H1 (cell line): ENCODE data around the gene CST7.
"Not testable (repeated sequence)": the region's sequence is repeated elsewhere in the genome, so short reads cannot be mapped to it uniquely, and the experiment has no call there.

Experiments used
- CEBPB ChIP-seq: IDR thresholded peaks from 2 replicates; pipeline ENCODE4 v1.6.1; 2012; ENCODE audit warnings: low read depth, low read length
- CHD1 ChIP-seq: IDR thresholded peaks from 2 replicates; pipeline ENCODE4 v1.6.1; 2012; ENCODE audit warnings: low read depth, low read length, improper control_type of control experiment
- CHD2 ChIP-seq: IDR thresholded peaks from 2 replicates; pipeline ENCODE4 v1.6.1; 2012; ENCODE audit warnings: low read length, improper control_type of control experiment
- CTCF ChIP-seq, 3 experiments: IDR thresholded peaks; 1 replicate in 2 of 3; 2 replicates in 1 of 3; pipeline versions ENCODE4 v1.5.1 to v1.6.1; 2011; ENCODE audit warnings: low read length in 3 of 3, mild to moderate bottlenecking in 3 of 3, inconsistent platforms in 2 of 3, low read depth in 1 of 3, moderate library complexity in 1 of 3; ENCODE audit not compliant: insufficient read depth in 1 of 3; ENCODE audit errors: control extremely low read depth in 1 of 3
- EZH2 ChIP-seq: fragments of 200-600 bp; sonication (generic); IDR thresholded peaks from 2 replicates; pipeline ENCODE4 v1.7.1; 2012; ENCODE audit warnings: low read depth, mild to moderate bottlenecking, moderate library complexity, low read length, inconsistent platforms; ENCODE audit not compliant: severe bottlenecking
- POLR2A ChIP-seq, 2 experiments: IDR thresholded peaks; 1 replicate in 1 of 2; 2 replicates in 1 of 2; pipeline ENCODE4 v1.6.1; 2011; ENCODE audit warnings: low read depth in 2 of 2, low read length in 2 of 2, mild to moderate bottlenecking in 2 of 2; ENCODE audit errors: control extremely low read depth in 1 of 2
- POLR2AphosphoS5 ChIP-seq: IDR thresholded peaks from 2 replicates; pipeline ENCODE4 v1.6.1; 2011; ENCODE audit warnings: low read depth, low read length
- SP1 ChIP-seq: IDR thresholded peaks from 2 replicates; pipeline ENCODE4 v1.6.1; 2011; ENCODE audit warnings: low read depth, low read length
- SP2 ChIP-seq: IDR thresholded peaks from 2 replicates; pipeline ENCODE4 v1.6.1; 2012; ENCODE audit warnings: mild to moderate bottlenecking, low read length, inconsistent platforms
- YY1 ChIP-seq: IDR thresholded peaks from 2 replicates; pipeline ENCODE4 v1.6.1; 2011; ENCODE audit warnings: low read depth, mild to moderate bottlenecking, low read length

- not testable (repeated sequence) for TF ChIP-seq YY1; CTCF (IDR thresholded peaks at IDR 0.05; ENCODE audit: control extremely low read depth in 1 of 3, insufficient read depth in 1 of 3, low read depth in 1 of 3, low read length in 3 of 3); SP2; SP1; CHD1; POLR2AphosphoS5; CEBPB; POLR2A (IDR thresholded peaks at IDR 0.05; ENCODE audit: control extremely low read depth in 1 of 2, low read depth in 2 of 2, low read length in 2 of 2); CHD2; EZH2
Observed at GRCh38 chr20:24919665-24920064, 29.4 kb upstream of the CST7 start.
